ENCODE data around the gene STARD13.

The STARD13 gene

DNA sequence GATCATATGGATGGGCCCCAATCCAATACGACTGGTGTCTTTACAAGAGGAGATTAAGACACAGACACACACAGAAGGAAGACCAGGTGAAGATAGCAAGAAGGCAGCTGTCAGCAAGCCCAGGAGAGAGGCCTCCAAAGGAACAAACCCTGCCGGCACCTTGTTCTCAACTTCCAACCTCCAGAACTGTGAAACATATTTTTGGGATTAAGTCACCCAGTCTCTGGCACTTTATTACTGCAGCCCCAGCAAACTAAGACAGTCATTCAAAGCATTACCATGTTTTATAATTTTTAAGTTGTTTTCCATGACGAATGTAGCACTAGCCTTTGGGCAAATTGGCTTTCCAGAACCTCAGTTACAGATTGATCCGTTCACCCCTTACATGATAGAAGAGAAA lies 11.3 kb downstream of the STARD13 start:
- DNase-seq (ENCODE audit: extremely low read depth, low read depth): no peak

DNA sequence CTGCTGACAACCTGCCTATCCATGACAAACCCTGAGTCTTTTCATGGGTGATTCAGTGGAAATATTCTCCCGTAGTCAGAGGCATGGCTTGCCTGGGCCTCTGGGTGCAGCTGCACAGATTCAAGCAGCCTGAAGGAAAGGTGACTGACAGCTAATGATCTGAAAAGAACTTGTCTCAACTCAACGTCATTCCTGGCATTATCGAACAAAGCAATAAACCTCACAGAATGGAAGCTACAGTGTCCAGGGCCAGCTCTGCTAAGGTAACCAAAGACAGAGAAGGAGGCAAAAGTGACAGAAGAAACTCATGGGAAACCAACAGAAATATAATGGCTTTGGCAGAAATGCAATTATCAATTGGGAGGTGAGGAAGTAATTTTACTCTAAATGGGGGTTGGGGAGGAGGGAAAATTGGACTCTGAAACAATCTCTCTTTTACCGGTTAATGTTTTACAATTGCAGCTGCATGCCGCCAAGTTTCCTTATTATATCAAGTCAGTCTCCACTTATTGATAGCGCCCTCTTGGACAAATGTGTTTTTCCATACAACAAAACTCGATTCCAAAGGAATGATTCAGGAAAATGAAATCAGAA lies 12.9 kb downstream of the STARD13 start:
- DNase-seq (ENCODE audit: extremely low read depth, low read depth): no peak
- TF ChIP-seq, protein P1, sequence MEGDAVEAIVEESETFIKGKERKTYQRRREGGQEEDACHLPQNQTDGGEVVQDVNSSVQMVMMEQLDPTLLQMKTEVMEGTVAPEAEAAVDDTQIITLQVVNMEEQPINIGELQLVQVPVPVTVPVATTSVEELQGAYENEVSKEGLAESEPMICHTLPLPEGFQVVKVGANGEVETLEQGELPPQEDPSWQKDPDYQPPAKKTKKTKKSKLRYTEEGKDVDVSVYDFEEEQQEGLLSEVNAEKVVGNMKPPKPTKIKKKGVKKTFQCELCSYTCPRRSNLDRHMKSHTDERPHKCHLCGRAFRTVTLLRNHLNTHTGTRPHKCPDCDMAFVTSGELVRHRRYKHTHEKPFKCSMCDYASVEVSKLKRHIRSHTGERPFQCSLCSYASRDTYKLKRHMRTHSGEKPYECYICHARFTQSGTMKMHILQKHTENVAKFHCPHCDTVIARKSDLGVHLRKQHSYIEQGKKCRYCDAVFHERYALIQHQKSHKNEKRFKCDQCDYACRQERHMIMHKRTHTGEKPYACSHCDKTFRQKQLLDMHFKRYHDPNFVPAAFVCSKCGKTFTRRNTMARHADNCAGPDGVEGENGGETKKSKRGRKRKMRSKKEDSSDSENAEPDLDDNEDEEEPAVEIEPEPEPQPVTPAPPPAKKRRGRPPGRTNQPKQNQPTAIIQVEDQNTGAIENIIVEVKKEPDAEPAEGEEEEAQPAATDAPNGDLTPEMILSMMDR (IDR thresholded peaks at IDR 0.05; ENCODE audit: low read depth, low read length): no peak

More for the DNA sequence above, 11.3 kb downstream of the STARD13 start:
- TF ChIP-seq, protein P1 (IDR thresholded peaks at IDR 0.05; ENCODE audit: low read depth, low read length): no peak

DNA sequence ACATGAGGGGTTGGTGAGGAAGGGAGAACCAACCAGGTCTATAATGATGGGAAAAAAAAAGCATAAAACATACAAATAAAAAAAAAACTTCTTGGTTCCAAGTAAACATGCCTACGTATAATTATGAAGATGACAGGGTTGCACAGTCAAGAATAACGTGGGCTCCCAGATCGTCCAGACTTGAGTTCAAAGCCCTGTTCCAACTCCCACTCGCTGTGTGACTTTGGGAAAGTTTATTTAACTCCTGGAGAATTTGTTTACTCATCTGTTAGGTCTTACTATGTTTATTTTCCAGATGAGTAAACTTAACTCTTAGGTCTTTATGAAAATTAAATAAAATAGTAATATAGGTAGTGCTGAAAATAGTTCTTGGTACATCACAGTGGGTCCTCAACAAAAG lies 13.8 kb downstream of the STARD13 start:
- TF ChIP-seq, protein P1 (IDR thresholded peaks at IDR 0.05; ENCODE audit: low read depth, low read length): no peak

DNA sequence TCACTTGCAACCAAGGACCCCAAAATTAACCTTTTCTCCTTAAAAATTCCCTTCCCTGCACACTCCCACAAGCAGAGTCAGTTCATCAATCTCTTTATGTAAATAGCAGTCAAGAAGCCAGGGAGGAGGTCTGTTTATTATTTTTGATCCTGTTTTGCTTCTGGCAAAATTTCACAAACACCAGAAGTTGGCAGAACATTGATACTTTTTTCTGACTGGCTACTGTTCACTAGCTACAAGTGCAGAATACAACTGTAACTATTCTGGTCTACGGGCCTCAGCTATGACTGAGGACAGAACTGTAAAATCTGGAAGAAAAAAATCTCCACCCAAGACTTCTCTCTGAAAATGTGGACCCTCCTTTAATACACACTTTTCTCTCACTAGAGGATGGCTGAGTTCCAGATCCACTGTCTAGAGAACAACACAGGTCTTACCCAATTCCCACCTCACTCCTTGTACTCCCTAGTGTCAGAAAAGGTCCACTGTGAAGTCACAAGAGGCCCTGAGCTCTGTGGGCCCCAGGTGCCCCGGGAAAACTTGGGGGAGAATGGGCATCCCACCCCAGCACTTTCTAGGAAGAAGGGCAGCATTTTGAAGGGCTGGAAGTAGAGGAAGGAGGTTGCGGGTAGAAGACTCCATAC lies 14.5 kb downstream of the STARD13 start:
- TF ChIP-seq, protein P1 (IDR thresholded peaks at IDR 0.05; ENCODE audit: low read depth, low read length): no peak
- DNase-seq (ENCODE audit: extremely low read depth, low read depth): no peak

More for the DNA sequence above, 13.8 kb downstream of the STARD13 start:
- no peak for DNase-seq (ENCODE audit: extremely low read depth, low read depth)

DNA sequence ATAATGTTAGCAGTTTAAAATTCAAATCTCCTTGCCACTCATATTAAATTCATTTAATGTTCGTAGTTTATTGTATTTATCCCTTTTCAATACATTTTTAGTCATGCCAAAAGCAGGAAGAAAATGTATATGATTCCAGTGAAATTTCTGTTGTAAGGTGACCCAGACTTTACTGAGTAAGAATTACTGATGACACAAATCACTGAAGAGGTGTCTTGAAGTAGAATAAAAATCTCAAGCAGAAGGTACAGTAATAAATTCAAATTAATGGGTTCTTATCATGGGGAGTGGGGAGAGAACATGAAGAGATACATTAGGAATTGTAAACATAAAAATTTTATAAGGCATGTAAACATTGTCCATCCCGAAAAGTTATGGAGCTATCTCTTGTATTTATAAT lies 19.9 kb downstream of the STARD13 start:
- TF ChIP-seq, protein P1 (IDR thresholded peaks at IDR 0.05; ENCODE audit: low read depth, low read length): no peak
- DNase-seq (ENCODE audit: extremely low read depth, low read depth): no peak

DNA sequence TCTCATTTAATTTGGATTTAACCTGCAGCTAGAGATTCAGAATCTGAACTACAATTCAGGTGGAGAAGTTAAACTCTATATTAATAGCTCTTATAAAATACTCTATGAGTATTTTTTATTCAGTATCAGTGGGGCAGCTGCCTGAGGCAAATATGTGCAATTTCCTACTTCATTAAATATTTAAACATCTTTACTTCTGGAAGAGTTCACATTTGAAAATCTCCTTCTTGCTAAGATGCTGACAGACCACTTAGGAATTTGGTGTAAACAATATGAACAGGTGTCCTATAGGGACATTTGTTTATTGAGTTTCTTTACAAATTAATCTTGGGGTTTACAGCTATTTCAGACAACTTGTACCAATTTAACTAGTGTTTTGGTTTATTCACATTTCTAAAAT lies 20.4 kb downstream of the STARD13 start:
- TF ChIP-seq, protein P1 (IDR thresholded peaks at IDR 0.05; ENCODE audit: low read depth, low read length): no peak
- DNase-seq (ENCODE audit: extremely low read depth, low read depth): no peak

DNA sequence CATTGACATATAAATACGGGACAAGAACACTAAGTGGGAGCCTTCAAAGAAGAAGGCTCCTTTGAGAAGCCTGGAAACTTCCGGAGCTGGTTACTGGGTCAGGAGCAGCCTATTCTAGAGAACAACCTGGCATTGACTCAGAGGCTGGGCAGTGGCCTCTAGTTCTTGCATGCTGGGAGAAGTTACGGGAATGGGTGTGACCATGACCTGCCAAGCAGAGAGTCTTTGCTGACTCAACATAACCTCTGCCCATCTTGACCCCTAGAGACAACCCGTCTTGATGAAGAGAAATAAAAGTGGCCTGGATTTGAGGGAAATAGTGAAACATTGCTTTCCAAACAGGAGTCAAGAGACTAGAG lies 21.0 kb downstream of the STARD13 start:
- no peak for DNase-seq (ENCODE audit: extremely low read depth, low read depth)
- TF ChIP-seq, protein P1 (IDR thresholded peaks at IDR 0.05; ENCODE audit: low read depth, low read length): no peak
